HG03066 (cell line): Measurements from ENCODE around the gene CRYBG3.
"Not testable (repeated sequence)": the region's sequence is repeated elsewhere in the genome, so short reads cannot be mapped to it uniquely, and the experiment has no call there.

Experiments
- ATAC-seq: cut with Tn5 transposase; IDR thresholded peaks from one replicate; pipeline ENCODE4 v1.9.1; 2021; ENCODE audit warnings: low read depth; ENCODE audit not compliant: unreplicated experiment

The CRYBG3 gene

GRCh38 chr3:97833184-97833583 lies 11.4 kb downstream of the CRYBG3 start:
- ATAC-seq = not testable (repeated sequence)

GRCh38 chr3:97835761-97836160 lies 13.9 kb downstream of the CRYBG3 start:
- ATAC-seq = no peak

GRCh38 chr3:97838393-97838792 lies 16.6 kb downstream of the CRYBG3 start:
- no peak for ATAC-seq

GRCh38 chr3:97839944-97840343 lies 18.1 kb downstream of the CRYBG3 start:
- ATAC-seq = no peak

GRCh38 chr3:97841304-97841703 lies 19.5 kb downstream of the CRYBG3 start:
- ATAC-seq = no peak

GRCh38 chr3:97841956-97842355 lies 20.1 kb downstream of the CRYBG3 start:
- no peak for ATAC-seq

GRCh38 chr3:97848779-97849178 lies 27.0 kb downstream of the CRYBG3 start:
- no peak for ATAC-seq

- no peak for ATAC-seq
Measured at GRCh38 chr3:97857401-97857800, 35.6 kb downstream of the CRYBG3 start.

GRCh38 chr3:97860364-97860763 lies 38.6 kb downstream of the CRYBG3 start:
- no peak for ATAC-seq

GRCh38 chr3:97862582-97862981 lies 40.8 kb downstream of the CRYBG3 start:
- ATAC-seq = no peak

- no peak for ATAC-seq
Measured at GRCh38 chr3:97863031-97863430, 41.2 kb downstream of the CRYBG3 start.

GRCh38 chr3:97863775-97864174 lies 42.0 kb downstream of the CRYBG3 start:
- no peak for ATAC-seq

GRCh38 chr3:97871186-97871585 lies 49.4 kb downstream of the CRYBG3 start:
- ATAC-seq = no peak

- ATAC-seq = no peak
Measured at GRCh38 chr3:97871801-97872524, 50.2 kb downstream of the CRYBG3 start.

- ATAC-seq = no peak
Measured at GRCh38 chr3:97872525-97873042, 50.8 kb downstream of the CRYBG3 start.

GRCh38 chr3:97880267-97880666 lies 58.5 kb downstream of the CRYBG3 start:
- no peak for ATAC-seq

GRCh38 chr3:97882975-97883598 lies 61.3 kb downstream of the CRYBG3 start:
- no peak for ATAC-seq

GRCh38 chr3:97883736-97884135 lies 61.9 kb downstream of the CRYBG3 start:
- ATAC-seq = no peak

- no peak for ATAC-seq
Measured at GRCh38 chr3:97884586-97885123, 62.8 kb downstream of the CRYBG3 start.

- no peak for ATAC-seq
Measured at GRCh38 chr3:97885931-97886824, 64.4 kb downstream of the CRYBG3 start.

GRCh38 chr3:97889814-97890213 lies 68.0 kb downstream of the CRYBG3 start:
- no peak for ATAC-seq
